ENCODE results near the gene NEURL1B.

NEURL1B gene

DNA sequence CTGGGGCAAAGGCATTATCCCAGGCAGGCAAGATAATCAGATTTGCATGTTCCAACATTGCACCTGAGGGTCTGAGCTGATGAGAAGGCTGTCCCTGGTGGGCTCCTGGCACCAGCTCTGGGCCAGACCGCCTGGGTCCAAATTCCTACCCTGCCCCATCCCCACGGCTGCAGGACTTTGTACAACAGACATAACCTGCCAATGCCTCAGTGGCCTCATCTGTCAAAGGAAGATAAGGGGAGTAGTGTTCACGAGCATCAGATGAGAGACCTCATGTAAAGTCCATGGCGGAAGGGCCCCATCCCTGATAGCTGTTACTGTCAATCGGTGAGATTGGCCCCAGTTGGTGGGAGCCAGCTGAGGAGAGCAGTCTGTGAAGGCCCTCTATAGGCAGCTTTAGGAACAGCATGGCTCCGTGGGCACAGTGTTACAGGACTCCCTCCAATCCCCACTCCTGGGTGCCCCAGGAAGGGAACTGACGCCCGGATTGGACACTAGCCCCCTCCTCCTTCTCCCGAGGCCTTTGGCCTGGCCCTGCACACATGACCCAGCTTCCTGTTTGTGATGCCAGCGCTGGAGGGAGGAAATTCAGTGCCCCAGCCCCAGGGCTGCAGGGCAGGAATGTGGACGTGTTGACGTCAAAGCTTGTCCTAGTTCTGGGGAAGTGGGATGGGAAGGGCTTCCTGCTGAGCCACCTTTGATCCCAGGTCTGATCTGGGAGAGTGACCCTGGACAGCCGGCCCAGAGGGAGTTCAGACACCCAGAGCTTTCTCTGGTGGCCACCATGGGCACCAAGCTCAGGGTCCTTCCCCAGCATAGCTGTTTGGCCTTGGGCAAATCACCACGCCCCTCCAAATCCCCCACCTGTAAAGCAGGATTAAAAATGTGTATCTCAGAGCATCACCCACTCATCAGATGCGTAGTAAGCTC, 73.7 kb downstream of the NEURL1B start:
- DNase-seq (ENCODE audit: low read depth in 2 of 2), result peak; percentile 39 to 58

DNA sequence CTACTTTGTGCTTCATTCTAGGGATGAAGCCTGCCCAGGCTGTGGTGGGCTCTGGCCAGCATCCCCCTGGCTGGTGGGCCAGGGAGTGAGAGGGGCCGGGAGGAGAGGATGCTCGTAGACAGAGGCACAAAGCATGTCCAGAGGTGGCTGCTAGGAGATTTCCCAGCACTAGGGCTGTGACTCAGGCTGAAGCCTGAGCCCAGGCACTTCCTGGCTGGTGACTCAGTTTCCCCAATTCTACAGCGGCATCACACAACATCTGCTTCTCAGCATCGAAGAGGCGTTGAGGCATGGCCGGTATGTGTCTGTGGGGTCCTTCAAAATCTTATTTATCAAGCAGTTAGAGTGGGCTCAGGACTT, 74.3 kb downstream of the NEURL1B start:
- no peak for DNase-seq (ENCODE audit: low read depth in 2 of 2)

DNA sequence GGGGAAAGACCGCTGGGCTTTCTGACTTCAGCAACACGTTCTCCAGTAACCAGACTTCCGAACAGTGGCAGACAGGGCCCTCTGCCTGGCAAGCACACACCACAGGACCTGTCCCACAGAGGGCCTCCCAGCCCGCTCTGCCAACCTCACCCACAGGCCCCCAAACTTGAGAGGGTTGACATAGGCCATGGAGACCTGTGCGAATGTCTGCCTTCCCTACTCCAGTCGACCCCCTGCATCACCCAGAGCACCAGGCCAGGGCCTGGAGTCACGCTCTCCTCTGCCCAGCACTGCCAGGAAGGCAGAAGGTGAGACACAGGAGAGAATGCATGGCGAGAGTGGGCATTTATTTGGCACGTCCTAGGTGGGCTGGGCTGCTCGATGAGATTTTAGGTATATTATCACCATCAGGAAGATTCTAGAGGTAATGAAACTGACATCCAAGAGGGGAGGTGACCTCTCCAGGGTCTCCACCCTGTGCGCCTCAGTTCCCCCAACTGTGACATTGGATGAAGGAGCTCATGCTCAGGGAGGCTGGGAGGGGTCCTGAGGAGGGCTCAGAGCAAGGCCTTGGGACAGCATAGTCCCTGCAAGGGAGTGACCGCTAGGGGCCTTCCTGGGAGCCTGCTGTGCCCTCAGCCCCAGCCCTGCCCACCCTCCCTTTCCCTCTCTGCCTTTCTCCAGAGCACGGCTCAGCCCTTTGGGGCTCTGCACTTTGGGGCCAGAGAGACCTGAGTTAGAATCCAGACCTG, 75.0 kb downstream of the NEURL1B start:
- no peak for DNase-seq (ENCODE audit: low read depth in 2 of 2)

DNA sequence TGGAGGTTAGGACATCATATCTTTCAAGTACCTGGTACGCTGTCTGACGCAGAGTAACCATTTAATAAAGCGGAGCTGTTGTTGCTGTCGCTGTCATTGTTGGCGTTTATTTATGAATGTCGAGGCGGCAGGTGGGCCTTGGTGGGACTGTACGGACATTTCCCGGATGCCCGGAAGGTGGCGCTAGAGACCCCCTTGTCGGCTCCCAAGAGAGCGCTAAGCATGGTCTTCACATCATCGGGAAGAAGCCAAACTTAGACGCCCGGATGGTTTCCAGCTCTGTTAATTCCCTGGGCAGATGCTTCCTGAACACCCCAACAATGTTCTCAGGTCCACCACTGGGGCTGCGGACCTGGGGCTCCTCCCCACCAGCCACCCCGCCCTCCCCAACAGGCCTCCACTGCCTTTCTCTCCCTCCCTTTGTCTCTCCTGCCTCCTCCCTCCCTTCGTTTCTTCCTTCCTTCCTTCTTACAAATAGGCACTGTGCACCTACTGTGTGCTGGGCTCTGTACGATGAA, 75.8 kb downstream of the NEURL1B start:
- DNase-seq (ENCODE audit: low read depth in 2 of 2), result peak; percentile 48 to 71

DNA sequence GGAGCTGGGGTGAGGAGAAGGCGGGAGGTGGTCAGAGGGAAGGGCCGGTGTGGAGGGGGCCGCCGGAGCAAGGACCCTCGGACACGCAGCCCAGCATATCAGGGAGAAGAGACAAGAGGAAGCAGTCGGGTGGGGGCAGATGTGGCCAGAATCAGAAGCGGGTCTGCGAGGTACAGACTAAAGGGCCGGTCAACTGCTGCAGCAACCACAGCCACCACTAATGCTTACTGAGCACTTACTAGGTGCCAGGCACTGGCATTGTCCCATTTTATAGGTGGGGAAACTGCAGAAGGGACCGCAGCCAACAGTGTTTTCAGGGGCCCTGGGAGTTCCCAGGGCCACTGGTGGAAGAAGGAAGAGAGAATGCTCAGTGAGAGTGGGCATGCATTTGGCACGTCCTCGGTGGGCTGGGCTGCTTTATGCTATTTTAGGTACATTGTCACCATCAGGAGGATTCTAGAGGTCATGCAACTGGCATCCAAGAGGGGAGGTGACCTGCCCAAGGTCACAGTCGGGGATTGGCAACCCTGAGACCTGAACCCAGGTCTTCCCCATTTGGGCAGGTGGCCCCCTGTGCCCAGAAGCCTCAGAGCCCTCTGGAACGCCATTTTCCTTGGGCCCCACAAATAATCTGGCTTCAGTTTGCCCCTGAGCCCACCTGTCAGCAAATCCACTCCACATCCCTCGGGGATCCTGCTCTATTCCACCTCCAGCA, 76.6 kb downstream of the NEURL1B start:
- no peak for DNase-seq (ENCODE audit: low read depth in 2 of 2)

DNA sequence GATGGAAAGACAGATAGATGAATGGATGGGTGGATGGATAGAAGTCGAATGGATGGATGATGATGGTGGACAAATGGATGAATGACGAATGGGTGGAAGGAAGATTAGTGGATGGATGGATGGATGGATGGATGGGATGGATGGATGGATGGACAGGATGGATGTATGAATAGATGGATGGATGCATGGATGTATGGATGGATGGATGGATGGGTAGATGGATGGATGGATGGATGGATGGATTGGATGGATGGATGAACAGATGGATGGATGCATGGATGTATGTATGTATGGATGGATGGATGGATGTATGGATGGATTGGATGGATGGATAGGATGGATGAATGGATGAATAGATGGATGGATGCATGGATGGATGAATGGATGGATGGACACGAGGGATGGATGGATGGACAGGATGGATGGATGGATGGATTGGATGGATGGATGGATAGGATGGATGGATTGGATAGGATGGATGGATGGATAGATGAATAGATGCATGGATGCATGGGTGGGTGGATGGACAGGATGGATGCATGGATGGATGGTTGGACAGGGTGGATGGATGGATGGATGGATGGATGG, 77.6 kb downstream of the NEURL1B start:
- DNase-seq (ENCODE audit: low read depth in 2 of 2), result no peak

DNA sequence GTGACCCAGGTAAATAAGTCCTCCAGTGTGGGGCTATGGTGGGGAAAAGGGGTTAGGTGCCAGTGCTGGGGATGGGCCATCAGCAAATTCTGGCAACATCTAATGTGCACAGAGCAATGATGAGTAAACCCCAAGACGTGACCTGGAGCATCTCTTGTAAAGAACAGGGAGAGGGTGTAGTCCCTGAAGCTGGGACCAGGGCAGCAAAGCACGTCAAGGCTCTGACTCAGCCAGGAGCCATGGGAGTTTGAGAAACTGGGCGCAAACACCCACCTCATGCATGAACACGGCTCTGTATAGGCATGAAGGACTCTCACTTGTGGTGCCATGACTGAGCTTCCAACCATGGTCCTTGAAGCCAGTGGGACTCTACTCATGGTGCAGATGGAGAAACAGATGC, 78.1 kb downstream of the NEURL1B start:
- no peak for DNase-seq (ENCODE audit: low read depth in 2 of 2)

DNA sequence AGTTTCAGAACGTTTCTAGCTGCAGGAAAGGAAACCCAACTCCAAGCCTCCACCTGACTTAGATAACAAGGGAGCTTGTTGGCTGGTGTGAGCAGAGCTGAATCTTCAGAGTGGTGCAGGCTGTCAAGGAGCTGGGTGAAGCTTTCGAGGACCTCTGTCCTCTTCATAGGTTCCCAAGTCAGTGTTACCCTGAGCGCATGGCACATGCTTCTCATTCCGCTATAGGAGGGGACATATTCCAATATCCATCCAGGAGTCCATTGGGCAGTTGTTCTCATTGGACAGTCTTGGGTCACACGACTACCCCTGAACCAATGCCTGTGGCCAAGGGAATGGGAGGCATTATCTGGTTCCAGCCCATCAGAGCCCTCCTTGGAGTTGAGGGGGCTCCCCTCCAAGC, 79.6 kb downstream of the NEURL1B start:
- DNase-seq (ENCODE audit: low read depth in 2 of 2), result no peak

DNA sequence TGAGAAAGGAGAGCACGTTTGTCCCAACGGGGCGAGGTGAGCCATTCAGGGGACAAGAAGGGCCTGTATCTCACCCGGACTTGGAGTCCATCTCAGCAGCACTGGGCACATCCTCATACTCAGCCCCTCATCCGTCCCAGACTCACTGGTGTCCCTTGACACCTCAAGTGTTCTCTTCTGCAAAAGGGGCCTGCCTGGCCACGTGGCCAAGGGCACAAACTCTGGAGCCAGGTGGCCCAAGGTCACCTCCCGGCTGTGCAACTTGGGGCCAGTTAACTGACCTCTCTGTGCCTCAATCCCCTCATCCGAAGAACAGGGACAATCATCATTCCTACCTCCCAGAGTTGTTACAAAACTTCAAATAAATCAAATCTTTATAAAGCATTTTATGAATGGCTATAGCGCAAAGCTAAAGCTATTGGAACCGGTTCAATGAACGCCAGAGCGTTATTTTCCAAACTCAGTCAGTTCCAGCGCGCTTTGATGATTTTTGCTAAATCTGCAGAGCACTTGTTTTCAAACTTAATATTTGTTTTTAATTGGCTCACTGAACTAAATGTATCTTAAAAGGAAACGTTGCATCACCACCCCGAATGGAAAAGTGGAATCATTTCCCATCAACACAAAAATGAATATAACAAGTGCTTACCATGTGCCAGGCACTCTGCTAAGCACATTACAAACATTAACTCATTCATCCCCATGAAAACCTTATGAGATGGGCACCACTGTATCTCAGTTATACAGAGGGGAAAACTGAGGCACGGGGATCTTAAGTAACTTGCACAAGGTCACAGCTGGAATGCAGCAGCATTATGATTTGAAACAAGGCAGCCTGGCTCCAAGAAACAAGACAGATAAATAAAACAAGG, 80.6 kb downstream of the NEURL1B start:
- no peak for DNase-seq (ENCODE audit: low read depth in 2 of 2)

DNA sequence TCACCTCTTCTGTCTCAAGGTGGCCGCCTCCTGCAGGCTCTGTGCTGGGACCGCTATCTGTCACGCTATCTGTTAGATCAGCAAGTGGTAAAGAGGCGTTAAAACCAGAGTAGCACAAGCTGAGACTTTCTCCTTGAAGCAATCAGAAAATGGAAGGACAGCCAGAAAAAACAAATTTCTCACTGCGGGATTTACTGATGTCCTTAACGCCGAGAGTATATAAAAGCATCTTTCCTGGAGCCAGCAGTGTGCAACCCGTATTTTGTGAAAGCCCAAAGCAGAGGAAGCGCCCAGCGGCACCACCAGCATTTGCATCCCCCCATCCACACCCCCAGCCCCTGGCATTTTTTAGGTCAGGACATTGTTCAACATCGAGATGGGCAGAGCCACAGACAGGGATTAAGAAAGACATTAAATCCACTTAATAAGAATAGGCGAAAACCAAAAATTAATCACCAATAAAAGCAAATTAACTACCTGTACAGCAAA, 81.3 kb downstream of the NEURL1B start:
- no peak for DNase-seq (ENCODE audit: low read depth in 2 of 2)

DNA sequence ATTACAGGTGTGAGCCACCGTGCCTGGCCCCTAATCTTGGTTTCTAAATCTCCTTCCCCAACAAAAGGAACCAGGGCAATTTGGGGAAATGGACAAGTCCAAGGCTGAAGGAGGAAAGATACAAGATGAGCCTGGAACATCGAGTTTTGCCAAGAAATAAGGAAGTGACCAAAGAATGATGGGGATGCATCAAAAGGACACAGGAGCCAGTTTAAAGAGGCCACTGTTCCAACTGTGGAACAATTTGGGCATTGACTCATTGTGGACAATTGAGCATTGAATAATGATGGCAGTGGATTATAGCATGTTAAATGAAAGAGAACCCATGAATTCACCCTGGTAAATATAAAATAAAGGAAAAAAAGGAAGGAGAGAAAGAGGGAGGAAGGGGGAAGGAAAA, 82.4 kb downstream of the NEURL1B start:
- no peak for DNase-seq (ENCODE audit: low read depth in 2 of 2)

DNA sequence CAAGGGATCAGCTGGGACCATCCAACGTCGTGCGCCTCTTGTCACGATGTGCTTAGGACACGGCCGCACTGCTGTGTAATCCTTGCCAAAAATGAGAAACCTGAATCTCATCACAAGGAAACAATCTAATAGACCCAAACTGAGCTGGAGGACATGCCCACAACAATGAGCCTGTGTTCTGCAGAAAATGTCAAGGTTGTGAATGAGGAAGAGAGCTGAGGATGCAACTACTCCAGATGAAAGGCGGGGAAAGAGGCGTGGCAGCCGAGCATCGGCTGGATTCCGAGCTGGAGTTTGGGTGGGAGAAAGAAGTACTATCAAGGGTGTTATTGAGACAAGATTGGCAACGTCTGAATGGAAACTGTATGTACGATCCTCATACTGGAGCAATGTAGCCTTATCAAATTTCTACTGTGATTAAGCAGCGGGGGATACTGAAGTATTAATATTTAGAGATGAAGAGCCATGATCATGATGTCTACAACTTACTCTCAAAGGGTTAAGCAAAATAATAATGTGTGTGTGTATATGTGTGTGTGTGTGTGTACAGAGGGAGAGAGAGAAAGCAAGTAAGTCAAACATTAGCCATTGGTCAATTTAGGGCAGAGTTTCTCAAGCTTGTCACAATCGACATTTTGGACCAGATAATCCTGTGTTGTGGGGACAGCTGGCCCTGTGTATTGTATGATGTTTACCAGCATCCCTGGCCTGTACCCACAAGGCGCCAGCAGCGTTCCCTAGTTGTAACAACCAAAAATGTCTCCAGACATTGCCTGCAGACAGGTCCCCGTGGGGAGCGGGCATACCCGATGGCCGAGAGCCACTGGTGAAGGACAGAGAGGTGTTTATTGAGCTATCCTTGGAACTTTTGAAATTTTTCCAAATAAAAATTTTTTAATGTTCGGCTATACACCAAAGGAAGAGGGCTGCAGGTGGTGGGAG, 83.5 kb downstream of the NEURL1B start:
- DNase-seq (ENCODE audit: low read depth in 2 of 2), result no peak

DNA sequence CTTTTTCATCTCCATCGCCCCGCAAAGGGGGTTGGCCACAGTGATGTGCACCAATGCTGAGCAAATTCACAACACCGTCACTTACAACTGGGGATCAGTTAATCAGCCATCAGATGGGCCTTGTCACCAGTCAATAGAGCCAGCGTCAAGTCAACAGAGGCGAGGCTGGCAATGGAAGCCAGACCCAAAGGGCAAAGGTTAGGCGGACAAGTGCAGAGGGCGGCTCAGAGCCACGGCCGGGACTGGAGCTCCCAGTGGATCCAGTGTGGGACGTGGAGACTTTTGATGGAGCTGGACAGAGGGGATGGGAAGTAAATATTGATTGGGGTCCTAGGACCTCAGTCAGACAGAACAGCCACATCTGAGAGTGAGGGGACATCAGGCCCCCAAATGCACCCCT, 84.2 kb downstream of the NEURL1B start:
- no peak for DNase-seq (ENCODE audit: low read depth in 2 of 2)

DNA sequence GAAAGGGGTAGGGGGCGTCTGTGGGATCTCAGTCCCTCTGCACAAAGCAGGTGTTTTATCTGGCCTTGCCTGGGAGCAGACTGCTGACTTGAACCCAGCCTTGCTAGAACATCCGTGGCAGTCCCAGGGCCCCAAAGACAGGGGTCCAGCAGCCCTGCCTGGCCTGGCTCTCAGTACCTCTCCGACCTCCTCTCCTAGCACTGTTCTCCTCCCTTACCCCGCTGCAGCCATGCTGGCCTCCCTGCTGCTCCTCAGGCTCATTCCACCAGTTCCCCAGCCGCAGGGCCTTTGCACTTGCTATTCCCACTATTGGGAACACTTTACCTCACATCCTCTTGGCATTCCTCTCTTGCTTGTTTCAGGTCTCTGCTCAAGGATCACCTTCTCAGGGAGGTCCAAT, 84.7 kb downstream of the NEURL1B start:
- no peak for DNase-seq (ENCODE audit: low read depth in 2 of 2)

DNA sequence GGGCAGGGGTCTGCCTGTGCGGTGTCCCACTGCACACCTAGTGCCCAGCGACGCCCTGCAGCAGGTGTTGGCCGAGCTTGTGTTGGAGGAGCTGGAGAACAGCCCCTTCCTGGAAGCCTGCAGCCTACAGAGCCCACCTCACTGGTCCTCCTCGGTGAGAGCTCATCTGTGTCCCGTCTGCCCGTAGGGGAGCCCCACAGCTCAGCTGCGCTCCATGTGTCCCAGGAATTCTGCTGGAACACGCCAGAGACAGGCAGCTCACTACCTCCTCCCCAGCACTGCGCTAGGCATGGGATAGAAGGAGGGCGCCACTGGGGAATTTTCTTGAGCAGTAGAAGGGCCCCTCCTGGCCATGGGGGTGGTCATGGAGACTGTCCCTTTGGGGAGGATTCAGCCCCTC, 85.9 kb downstream of the NEURL1B start:
- DNase-seq (ENCODE audit: low read depth in 2 of 2), result no peak

DNA sequence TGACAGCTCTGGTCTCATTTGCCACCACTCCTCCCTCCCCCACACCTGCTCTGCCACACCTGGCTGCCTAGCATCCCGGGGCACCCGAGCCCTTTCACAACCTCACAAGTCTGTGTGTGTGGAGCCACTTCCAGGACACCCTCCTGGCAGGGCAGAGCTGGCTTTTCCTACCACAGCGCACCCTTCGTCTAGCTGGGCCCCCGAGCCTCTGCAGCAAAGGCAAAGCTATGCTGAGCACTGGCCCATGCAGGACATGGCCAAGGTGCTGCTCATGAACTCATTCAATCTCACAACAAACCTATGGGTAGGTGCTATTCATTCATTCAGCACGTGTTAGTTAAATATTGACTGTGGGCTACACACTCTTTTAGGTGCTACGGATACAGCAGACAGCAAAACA, 86.5 kb downstream of the NEURL1B start:
- DNase-seq (ENCODE audit: low read depth in 2 of 2), result no peak

DNA sequence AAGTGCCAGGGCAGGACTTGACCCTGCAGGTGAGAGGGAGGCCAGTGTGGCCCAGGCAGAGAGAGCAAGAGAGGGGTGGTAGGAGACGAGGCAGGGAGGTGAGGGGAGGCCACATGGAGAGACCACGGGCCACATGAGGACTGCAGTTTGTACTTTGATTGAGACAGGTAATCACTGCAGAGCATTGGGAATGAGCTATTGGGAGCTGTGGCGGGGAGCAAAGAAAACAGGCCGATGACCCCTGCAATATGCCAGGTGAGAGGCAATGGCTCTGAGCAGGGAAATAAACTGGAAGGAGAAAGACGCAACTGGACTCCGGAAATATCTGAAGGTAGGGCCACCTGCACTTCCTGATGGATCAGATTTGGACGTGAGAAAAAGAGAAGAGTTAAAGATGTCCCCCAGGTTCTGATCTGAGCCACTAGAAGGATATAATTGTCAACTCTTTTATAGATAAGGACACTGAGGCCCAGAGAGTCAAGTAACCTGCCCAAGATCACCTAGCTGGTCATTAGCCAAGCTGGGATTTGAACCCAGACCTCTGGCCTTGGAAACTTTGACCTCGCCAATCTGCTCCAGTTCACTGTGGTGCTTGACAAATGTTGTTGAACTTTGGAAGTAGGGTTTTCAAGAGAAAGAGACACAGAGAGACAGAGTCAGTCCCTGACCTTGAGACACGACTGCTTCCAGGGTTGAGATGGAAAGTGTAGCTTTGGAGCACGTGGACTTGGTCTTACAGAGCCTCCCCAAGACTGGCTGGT, 87.6 kb downstream of the NEURL1B start:
- no peak for DNase-seq (ENCODE audit: low read depth in 2 of 2)

DNA sequence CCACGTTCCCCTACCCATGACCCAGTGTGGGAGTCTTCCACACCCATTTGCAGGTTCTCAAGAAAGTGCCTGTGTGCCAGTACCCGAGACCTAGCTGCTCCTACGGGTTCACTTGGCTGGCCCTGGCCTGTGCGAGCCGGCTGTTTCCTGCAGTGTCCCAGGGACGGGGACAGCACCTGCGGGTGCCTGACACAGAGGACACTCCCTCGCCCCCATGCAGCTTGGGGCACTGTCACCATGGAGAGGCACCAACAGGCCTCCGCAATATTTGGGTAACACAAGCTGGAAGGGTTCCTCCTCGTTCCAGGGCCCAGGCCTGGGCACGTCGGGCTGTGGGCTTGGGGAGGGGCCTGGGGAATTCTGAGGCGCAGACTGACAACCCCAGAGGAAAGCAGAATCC, 88.5 kb downstream of the NEURL1B start:
- DNase-seq (ENCODE audit: low read depth in 2 of 2), result no peak

DNA sequence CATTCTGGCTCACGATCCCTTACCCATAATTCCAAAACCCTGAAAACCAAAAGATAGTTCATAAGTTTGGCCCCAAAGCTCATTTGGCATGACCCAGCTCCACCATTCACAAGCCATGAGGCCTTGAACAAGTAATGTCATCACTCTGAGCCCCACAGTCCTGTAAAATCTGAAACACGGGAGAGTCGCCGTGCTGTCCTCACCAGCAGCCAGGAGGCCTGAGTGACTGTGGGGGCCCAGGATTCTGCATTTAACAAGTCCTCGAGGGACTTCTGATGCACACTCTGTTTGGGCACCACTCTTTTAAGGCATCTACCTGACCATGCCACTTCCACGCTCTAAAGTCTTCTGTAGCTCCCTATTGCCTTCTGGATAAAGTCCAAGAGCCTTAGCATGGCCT, 89.2 kb downstream of the NEURL1B start:
- no peak for DNase-seq (ENCODE audit: low read depth in 2 of 2)

All from stimulated activated CD4-positive, alpha-beta T cell treated with anti-CD3 and anti-CD28 coated beads, Interleukin-15, amount 100 ng/mL, for 48 hours (primary cell).